CD4-positive, alpha-beta T cell treated with Interleukin-12 subunit alpha and Interleukin-12 subunit beta, for 1 hour (primary cell): ENCODE data around the gene FOXO1.

Experiments used
- DNase-seq: peaks from one replicate; pipeline ENCODE4 v3.0.0-alpha.2; 2020

The FOXO1 gene

GRCh38 chr13:40572961-40573360 lies 93.5 kb downstream of the FOXO1 start:
- no peak for DNase-seq

- DNase-seq, result no peak
Measured at GRCh38 chr13:40571338-40571963, 95.0 kb downstream of the FOXO1 start.

GRCh38 chr13:40570930-40571329 lies 95.5 kb downstream of the FOXO1 start:
- no peak for DNase-seq

DNA sequence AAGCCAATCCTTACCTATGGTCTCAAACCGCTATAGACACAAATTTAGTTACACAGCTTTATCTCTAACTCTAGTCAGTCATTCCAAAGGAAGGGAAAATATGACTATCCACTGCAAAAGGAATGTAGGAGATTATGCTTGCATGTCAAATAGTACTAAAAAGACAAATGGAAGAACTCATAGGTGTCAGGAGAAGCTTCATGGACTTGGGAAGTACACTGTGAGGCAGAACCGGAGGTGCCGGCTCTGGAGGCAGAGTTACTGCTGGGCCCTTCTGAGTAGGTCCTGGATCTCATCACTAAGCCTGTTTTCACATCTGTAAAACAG lies 97.5 kb downstream of the FOXO1 start:
- DNase-seq, result no peak

DNA sequence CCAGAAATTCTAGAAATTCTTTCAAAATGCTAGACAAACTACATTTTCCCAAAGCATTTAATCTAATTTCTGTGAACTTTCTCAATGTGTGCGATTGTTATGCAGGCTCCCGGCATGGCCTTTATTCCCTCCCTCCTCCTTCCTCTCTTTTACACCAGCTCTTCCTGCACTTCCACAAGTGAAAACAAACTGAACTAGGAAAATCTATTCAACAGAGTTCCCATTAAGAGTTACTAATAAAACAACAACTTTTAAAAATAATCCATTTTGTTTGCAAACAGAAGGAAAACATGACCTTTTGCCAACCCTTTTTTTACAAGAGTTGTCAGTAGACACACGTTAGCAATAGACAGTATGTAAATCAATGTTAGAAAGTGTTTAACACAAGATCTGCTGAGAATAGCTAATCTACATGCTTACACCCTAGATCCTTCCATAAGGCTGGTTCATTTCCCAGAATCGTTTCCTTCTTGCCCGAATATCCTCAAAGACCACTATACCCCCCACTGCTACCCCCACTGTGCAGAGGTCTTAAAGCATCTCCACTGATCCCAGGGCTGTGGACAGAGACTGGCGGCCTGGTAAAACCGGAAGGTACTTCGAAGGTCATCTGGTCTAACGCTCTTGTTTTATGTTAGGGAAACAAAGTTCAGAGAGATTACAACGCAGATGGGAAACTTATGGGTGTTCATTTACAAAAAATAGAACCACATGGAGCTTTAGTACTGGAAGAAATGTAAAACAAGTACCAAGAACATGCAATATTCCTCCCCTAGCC lies 98.0 kb downstream of the FOXO1 start:
- DNase-seq, result no peak

DNA sequence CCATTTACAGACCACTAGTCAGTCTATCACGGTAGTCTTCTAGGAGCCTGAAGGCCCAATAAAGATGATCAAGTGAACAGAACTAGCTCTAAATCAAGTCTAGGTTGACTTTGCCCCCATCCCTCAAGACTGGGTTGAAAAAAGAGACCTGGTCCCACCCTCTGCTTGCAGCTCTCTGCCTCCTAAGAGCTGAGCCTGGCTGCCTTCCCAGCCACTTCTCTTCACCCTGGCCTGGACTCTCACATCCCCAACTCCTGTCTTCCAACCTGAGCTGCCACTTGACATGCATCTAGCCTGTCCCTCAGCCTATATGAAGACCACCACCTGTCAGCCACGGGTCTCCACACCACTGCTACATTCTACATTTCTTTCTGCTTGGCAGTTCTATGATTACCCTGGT lies 99.6 kb downstream of the FOXO1 start:
- no peak for DNase-seq

GRCh38 chr13:40565282-40566148 lies 100.9 kb downstream of the FOXO1 start:
- no peak for DNase-seq

GRCh38 chr13:40564342-40565001 lies 102.0 kb downstream of the FOXO1 start:
- DNase-seq, result peak; percentile 12

DNA sequence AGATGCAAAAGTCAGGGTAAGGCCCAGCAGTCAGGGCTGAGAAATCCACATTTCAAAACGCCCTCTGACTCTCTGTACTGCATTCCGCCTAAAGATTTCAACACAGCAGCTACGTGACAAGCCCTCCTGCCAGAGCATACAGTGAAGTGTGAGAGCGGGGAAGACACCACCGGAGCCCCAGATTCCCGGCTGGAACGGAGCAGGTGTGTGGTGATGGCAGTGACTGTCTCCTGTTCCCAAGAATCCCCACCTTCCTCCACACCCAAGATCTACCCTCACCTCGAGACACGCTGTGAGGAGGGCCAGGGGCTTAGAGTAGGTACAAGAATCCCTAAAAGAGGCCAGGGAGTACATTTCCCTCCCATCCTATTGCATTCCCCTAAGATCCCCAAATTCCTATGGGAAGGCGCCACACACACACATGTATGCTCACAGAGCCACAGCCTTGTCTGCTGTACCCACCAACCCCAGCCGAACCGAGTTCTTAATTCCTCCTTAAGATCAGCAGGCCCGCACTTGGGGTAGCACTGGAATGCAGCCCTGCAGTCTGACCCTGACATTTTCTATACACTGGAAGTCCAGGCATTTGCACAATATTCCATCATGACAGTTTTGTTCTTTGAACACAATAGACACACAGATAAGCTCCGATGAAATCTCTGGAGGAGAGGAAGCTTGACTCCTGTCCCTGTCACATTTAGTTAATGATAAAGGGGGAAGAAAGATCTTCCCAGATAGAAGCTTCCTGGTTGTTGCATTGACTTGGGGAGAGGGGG lies 102.9 kb downstream of the FOXO1 start:
- DNase-seq, result no peak

DNA sequence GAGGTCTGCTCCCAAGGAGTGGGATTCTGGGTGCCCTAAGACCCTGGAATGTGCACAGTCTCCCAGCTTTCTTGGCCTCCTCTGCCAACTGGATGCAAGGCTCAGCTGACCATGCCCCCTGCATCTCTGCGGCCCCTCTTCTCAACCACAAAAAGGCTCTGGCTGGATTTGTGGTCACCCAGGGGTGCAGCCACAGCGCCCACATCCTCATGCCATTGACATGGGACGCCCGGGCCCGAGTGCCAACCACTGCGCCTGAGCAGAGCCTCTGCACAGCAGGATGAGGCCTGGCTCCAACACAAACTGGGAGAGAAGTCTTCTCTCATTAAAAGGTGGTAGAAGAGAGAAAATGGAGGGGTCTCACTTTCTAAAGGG lies 103.5 kb downstream of the FOXO1 start:
- peak; percentile 21 for DNase-seq

GRCh38 chr13:40559915-40560314 lies 106.5 kb downstream of the FOXO1 start:
- no peak for DNase-seq

DNA sequence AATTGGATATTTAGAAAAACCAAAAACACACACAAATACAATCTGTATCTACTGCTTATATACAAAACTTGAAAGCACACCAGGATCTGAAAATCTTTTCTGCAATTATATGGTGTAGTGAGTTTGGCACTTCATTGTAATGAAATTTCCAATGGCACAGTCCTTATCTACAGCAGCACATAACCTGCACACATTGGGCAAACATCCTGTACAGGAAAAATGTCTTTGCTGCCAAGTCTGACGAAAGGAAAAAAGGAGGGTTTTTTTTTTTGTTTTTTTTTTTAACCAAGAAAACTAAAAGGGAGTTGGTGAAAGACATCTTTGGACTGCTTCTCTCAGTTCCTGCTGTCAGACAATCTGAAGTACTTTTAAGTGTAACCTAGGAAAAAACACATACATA lies 107.8 kb downstream of the FOXO1 start:
- DNase-seq, result no peak

DNA sequence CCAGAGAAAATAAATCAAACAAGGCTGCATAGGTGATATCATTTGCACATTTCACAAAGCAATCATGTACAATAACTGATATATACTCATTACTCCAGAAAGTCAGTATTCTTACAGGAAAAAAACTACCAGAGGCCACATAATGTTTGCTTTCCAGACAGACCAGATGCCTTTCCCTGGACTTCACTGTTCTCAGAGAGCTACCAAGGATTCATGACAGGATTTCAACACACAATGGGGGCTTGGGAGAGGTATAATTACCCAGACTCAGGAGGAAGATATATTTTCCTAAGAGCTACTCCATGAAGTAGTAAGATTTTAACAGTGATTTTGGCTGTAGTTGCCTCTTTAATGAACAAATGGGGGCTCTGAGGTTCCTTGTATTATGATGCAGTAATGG lies 110.0 kb downstream of the FOXO1 start:
- no peak for DNase-seq

GRCh38 chr13:40553356-40553755 lies 113.1 kb downstream of the FOXO1 start:
- DNase-seq, result no peak

DNA sequence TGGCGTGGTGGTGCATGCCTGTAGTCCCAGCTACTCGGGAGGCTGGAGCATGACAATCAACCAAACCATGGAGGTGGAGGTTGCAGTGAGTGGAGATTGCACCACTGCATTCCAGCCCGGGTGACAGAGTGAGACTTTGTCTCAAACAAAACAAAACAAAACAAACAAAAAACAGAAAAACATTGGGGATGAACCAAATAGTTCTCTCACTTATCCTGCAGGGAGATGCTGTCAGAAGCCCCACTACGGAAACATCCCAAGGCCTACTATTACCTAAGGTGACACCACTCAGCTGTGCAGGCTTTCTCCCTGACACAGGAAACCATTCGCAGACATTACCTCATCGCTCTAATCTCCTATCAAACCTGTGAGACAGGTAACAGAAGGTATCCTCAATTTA lies 113.5 kb downstream of the FOXO1 start:
- no peak for DNase-seq

DNA sequence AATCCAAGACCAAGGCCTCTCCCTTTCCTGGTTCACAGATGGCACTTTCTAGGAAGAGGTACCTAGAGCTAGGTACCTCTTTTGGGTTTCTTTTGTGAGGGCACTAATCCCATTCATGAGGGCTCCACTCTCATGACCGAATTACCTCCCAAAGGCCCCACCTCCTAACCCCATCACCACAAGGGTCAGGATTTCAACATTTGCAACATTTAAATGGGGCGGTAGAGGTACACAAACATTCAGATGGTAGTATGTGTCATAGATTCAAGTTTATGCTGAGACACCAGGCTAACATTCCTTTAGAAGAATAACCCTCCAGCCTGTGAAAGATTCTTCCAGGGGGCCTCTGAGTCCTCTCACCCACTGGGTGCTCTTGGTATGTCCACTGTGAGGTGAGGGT lies 116.3 kb downstream of the FOXO1 start:
- no peak for DNase-seq

DNA sequence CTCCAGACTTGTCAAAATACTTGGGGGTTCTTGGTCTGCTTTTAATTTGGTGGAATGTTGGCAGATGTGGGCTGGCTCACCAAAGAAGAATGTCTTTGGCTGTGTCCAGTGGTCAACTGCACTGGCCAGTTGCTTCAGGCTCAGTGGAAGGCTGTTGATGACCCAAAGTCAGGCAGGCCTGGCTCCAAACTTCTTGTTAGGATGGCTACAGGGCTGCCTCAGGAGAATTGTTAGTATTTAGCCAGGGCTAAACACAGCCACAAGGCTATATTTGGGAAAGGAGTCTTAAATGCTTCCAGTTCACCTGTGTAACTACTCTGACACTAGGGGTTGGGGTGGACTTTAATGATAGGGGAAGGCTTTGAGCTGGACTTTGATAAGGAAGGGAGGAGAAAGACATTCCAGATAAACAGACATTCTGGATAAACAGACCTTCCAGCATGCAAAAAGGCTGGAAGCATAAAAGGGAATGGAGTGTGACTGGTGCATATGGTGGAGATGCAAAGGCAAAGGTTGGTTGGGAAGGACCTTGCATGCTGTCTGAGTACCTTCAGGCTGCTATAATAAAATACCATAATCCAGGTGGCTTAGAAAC lies 116.8 kb downstream of the FOXO1 start:
- DNase-seq, result no peak

GRCh38 chr13:40547591-40548315 lies 118.7 kb downstream of the FOXO1 start:
- no peak for DNase-seq

- DNase-seq, result no peak
Measured at GRCh38 chr13:40546047-40546446, 120.4 kb downstream of the FOXO1 start.

GRCh38 chr13:40540328-40541044 lies 126.0 kb downstream of the FOXO1 start:
- no peak for DNase-seq
